ENCODE results near the gene ERLEC1.
"Not testable (repeated sequence)": the region's sequence is repeated elsewhere in the genome, so short reads cannot be mapped to it uniquely, and the experiment has no call there.

ERLEC1 gene

DNA sequence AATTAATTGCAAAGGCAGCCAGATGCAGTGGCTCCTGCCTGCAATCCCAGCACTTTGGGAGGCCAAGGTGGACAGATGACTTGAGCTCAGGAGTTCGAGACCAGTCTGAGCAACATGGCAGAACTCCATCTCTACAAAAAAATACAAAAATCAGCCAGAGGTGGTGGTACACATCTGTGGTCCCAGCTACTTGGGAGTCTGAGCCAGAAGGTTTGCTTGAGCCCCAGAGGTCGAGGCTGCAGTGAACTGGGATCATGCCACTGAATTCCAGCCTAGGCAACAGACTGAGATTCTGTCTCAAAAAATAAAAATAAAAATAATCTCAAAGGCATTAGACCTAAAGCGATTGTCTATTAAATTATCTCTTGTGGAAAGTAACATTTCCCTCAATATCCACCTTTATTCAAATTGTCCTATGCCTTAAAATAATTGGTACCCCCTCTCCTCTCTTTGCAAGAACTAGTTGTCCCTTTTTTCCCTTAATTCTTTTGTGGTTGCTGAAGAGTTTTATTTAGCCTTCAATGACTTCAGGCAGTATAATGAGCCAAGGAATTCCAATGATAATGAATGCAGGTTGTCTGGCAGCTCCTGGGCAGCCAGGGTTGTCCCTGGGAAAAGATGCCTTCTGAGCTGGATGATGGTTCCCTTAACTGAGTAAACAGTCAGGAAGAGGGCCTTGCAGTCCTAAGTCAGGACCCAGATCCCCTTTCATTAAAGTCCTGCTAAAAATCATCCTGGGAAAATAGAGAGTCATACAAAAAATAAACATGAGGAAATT lies 40.7 kb downstream of the ERLEC1 start:
- Histone ChIP-seq H3K4me1 (ENCODE audit: control insufficient read depth, insufficient read depth, low read length, poor library complexity, severe bottlenecking) (no peaks in the 10 kb centered on the region), H3K27ac (ENCODE audit: insufficient read depth, low read length, poor library complexity, severe bottlenecking) (no peak overlapping the region), H3K27me3 (replicated peaks; ENCODE audit: control insufficient read depth, insufficient read depth, low read length, poor library complexity, severe bottlenecking) (no peaks in the 10 kb centered on the region), H3K9me3 (ENCODE audit: control insufficient read depth, low read length) (no peaks in the 10 kb centered on the region), H3K36me3 (ENCODE audit: control insufficient read depth, insufficient read depth, low read length) (no peaks in the 10 kb centered on the region), H3K4me3 (ENCODE audit: insufficient read depth, low read depth, low read length, poor library complexity, severe bottlenecking) (no peak overlapping the region)
- no peak for DNase-seq

DNA sequence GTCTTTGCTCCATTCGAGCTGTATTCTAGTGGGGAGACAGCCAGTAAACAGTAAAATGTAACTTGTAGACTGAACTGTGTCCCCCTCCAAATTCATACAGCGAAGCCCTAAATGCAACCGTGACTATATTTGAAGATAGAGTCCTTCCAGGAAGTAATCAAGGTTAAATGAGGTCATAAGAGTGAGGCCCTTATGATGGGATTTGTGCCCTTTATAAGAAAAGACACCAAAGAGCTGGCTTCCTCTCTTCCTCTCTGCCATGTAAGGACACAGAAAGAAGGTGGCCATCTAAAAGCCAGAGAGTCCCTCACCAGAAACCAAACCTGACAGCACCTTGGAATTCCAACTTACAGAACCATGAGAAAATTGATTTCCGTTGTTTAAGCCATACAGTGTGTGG lies 41.5 kb downstream of the ERLEC1 start:
- DNase-seq: no peak
- Histone ChIP-seq H3K4me1 (ENCODE audit: control insufficient read depth, insufficient read depth, low read length, poor library complexity, severe bottlenecking) (no peaks in the 10 kb centered on the region), H3K27ac (ENCODE audit: insufficient read depth, low read length, poor library complexity, severe bottlenecking) (no peak overlapping the region), H3K9me3 (ENCODE audit: control insufficient read depth, low read length) (no peaks in the 10 kb centered on the region), H3K36me3 (ENCODE audit: control insufficient read depth, insufficient read depth, low read length) (no peaks in the 10 kb centered on the region), H3K4me3 (ENCODE audit: insufficient read depth, low read depth, low read length, poor library complexity, severe bottlenecking) (no peak overlapping the region), H3K27me3 (replicated peaks; ENCODE audit: control insufficient read depth, insufficient read depth, low read length, poor library complexity, severe bottlenecking) (no peaks in the 10 kb centered on the region)

GRCh38 chr2:53829273-53829979 lies 42.6 kb downstream of the ERLEC1 start:
- H3K27ac ChIP-seq (ENCODE audit: insufficient read depth, low read length, poor library complexity, severe bottlenecking): no peak overlapping the region
- H3K36me3 ChIP-seq (ENCODE audit: control insufficient read depth, insufficient read depth, low read length): no peaks in the 10 kb centered on the region
- DNase-seq: no peak
- no peaks in the 10 kb centered on the region for H3K9me3 ChIP-seq (ENCODE audit: control insufficient read depth, low read length)
- no peaks in the 10 kb centered on the region for H3K27me3 ChIP-seq (replicated peaks; ENCODE audit: control insufficient read depth, insufficient read depth, low read length, poor library complexity, severe bottlenecking)
- no peaks in the 10 kb centered on the region for H3K4me1 ChIP-seq (ENCODE audit: control insufficient read depth, insufficient read depth, low read length, poor library complexity, severe bottlenecking)
- no peak overlapping the region for H3K4me3 ChIP-seq (ENCODE audit: insufficient read depth, low read depth, low read length, poor library complexity, severe bottlenecking)

DNA sequence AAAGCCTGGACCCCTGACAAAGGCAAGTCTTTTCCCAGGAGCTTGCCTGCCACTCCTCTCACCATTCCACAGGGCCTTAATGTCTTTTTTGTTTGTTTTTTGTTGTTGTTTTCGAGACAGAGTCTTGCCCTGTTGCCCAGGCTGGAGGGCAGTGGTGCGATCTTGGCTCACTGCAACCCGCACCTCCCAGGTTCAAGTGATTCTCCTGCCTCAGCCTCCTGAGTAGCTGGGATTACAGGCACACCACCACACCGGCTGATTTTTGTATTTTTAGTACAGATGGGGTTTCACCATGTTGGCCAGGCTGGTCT lies 43.1 kb downstream of the ERLEC1 start:
- not testable (repeated sequence) for H3K36me3 ChIP-seq (ENCODE audit: control insufficient read depth, insufficient read depth, low read length); H3K27me3 ChIP-seq (replicated peaks; ENCODE audit: control insufficient read depth, insufficient read depth, low read length, poor library complexity, severe bottlenecking); H3K27ac ChIP-seq (ENCODE audit: insufficient read depth, low read length, poor library complexity, severe bottlenecking); H3K4me1 ChIP-seq (ENCODE audit: control insufficient read depth, insufficient read depth, low read length, poor library complexity, severe bottlenecking); H3K9me3 ChIP-seq (ENCODE audit: control insufficient read depth, low read length); DNase-seq; H3K4me3 ChIP-seq (ENCODE audit: insufficient read depth, low read depth, low read length, poor library complexity, severe bottlenecking)

DNA sequence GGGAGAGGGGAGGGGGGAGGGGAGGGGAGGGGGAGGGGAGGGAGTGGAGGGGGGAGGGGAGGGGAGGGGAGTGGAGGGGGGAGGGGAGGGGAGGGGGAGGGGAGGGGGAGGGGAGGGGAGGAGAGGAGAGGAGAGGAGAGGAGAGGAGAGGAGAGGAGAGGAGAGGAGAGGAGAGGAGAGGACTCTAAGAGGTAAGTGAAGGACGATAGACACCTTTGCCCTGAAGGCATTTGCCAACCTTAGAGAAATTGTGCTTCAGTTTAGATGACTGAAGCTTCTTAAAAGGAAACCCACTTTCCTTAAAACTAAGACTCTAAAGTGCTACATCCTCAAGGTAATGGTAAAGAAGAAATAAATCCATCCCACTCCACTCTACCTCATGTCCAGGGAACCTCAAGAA lies 53.7 kb downstream of the ERLEC1 start:
- Histone ChIP-seq H3K27me3 (replicated peaks; ENCODE audit: control insufficient read depth, insufficient read depth, low read length, poor library complexity, severe bottlenecking) (no peaks in the 10 kb centered on the region), H3K9me3 (ENCODE audit: control insufficient read depth, low read length) (no peaks in the 10 kb centered on the region), H3K27ac (ENCODE audit: insufficient read depth, low read length, poor library complexity, severe bottlenecking) (no peak overlapping the region), H3K4me3 (ENCODE audit: insufficient read depth, low read depth, low read length, poor library complexity, severe bottlenecking) (no peak overlapping the region), H3K4me1 (ENCODE audit: control insufficient read depth, insufficient read depth, low read length, poor library complexity, severe bottlenecking) (no peaks in the 10 kb centered on the region), H3K36me3 (ENCODE audit: control insufficient read depth, insufficient read depth, low read length) (no peaks in the 10 kb centered on the region)
- DNase-seq: no peak

DNA sequence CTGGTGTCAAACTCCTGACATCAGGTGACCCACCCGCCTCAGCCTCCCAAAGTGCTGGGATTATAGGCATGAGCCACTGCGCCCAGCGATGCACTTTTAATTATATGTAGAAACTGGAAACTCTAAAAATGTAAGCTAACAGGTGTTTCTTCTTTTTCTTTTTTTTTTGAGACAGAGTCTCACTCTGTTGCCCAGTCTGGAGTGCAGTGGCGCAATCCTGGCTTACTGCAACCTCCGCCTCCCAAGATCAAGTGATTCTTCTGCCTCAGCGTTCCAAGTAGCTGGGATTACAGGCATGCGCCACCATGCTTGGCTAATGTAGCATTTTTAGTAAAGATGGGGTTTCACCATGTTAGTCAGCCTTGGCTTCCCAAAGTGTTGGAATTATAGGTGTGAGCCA lies 54.8 kb downstream of the ERLEC1 start:
- H3K9me3 ChIP-seq (ENCODE audit: control insufficient read depth, low read length); H3K4me1 ChIP-seq (ENCODE audit: control insufficient read depth, insufficient read depth, low read length, poor library complexity, severe bottlenecking); DNase-seq; H3K36me3 ChIP-seq (ENCODE audit: control insufficient read depth, insufficient read depth, low read length); H3K27ac ChIP-seq (ENCODE audit: insufficient read depth, low read length, poor library complexity, severe bottlenecking); H3K4me3 ChIP-seq (ENCODE audit: insufficient read depth, low read depth, low read length, poor library complexity, severe bottlenecking); H3K27me3 ChIP-seq (replicated peaks; ENCODE audit: control insufficient read depth, insufficient read depth, low read length, poor library complexity, severe bottlenecking): not testable (repeated sequence)

DNA sequence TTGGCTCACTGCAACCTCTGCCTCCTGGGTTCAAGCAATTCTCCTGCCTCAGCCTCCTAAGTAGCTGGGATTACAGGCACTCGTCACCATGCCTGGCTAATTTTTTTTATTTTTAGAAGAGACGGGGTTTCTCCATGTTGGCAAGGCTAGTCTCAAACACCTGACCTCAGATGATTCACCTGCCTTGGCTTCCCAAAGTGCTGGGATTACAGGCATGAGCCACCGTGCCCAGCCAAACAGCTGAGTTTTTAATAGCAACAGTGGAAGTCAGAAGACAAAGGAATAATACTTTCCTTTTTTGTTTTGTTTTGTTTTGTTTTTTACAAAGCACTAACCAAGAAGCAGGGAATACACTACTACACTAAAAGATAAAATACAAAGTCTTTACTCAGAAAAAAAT lies 56.0 kb downstream of the ERLEC1 start:
- H3K4me1 ChIP-seq (ENCODE audit: control insufficient read depth, insufficient read depth, low read length, poor library complexity, severe bottlenecking): no peaks in the 10 kb centered on the region
- H3K27me3 ChIP-seq (replicated peaks; ENCODE audit: control insufficient read depth, insufficient read depth, low read length, poor library complexity, severe bottlenecking): no peaks in the 10 kb centered on the region
- no peaks in the 10 kb centered on the region for H3K36me3 ChIP-seq (ENCODE audit: control insufficient read depth, insufficient read depth, low read length)
- H3K27ac ChIP-seq (ENCODE audit: insufficient read depth, low read length, poor library complexity, severe bottlenecking): no peak overlapping the region
- H3K4me3 ChIP-seq (ENCODE audit: insufficient read depth, low read depth, low read length, poor library complexity, severe bottlenecking): no peak overlapping the region
- H3K9me3 ChIP-seq (ENCODE audit: control insufficient read depth, low read length): no peaks in the 10 kb centered on the region
- no peak for DNase-seq

DNA sequence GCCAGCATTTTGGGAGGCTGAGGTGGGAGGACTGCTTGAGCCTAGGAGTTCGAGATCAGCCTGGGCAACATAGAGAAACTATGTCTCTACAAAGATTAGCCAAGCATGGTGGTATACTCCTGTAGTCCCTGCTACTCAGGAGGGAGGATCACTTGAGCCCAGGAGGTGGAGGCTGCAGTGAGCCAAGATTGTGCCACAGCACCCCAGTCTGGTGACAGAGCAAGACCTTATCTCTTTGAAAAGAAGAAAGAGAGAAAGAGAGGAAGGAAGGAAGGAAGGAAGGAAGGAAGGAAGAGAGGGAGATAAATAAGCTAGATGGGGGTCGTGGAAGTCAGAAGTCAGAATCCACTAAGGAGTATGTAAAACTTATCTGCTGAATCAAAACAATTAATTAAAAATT lies 56.8 kb downstream of the ERLEC1 start:
- DNase-seq: no peak
- no peaks in the 10 kb centered on the region for H3K27me3 ChIP-seq (replicated peaks; ENCODE audit: control insufficient read depth, insufficient read depth, low read length, poor library complexity, severe bottlenecking)
- H3K9me3 ChIP-seq (ENCODE audit: control insufficient read depth, low read length): no peaks in the 10 kb centered on the region
- no peaks in the 10 kb centered on the region for H3K4me1 ChIP-seq (ENCODE audit: control insufficient read depth, insufficient read depth, low read length, poor library complexity, severe bottlenecking)
- no peak overlapping the region for H3K4me3 ChIP-seq (ENCODE audit: insufficient read depth, low read depth, low read length, poor library complexity, severe bottlenecking)
- no peaks in the 10 kb centered on the region for H3K36me3 ChIP-seq (ENCODE audit: control insufficient read depth, insufficient read depth, low read length)
- no peak overlapping the region for H3K27ac ChIP-seq (ENCODE audit: insufficient read depth, low read length, poor library complexity, severe bottlenecking)

DNA sequence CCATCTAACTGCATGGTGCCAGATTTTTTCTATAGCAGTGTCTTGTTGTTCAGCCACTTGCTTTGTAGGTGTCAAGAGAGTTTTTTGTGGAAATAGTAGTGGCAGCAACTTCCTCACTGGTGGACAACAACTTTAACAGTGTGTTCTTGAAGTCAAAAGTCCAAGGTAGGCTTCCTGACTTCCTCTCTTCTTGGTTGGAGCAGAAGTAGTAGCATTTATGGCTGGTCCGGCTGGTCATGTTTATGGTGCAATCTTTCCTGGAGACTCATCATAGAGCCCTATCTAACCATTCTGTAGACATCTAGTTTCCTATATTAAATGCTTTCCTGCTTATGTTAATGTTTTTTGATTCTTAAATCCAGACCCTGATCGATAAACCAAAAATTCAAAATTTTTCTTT lies 61.2 kb downstream of the ERLEC1 start:
- no peak for DNase-seq
- no peak overlapping the region for H3K27ac ChIP-seq (ENCODE audit: insufficient read depth, low read length, poor library complexity, severe bottlenecking)
- H3K4me3 ChIP-seq (ENCODE audit: insufficient read depth, low read depth, low read length, poor library complexity, severe bottlenecking): no peak overlapping the region
- no peaks in the 10 kb centered on the region for H3K4me1 ChIP-seq (ENCODE audit: control insufficient read depth, insufficient read depth, low read length, poor library complexity, severe bottlenecking)
- no peaks in the 10 kb centered on the region for H3K36me3 ChIP-seq (ENCODE audit: control insufficient read depth, insufficient read depth, low read length)
- no peaks in the 10 kb centered on the region for H3K9me3 ChIP-seq (ENCODE audit: control insufficient read depth, low read length)
- no peaks in the 10 kb centered on the region for H3K27me3 ChIP-seq (replicated peaks; ENCODE audit: control insufficient read depth, insufficient read depth, low read length, poor library complexity, severe bottlenecking)

- not testable (repeated sequence) for H3K4me3 ChIP-seq (ENCODE audit: insufficient read depth, low read depth, low read length, poor library complexity, severe bottlenecking); H3K27me3 ChIP-seq (replicated peaks; ENCODE audit: control insufficient read depth, insufficient read depth, low read length, poor library complexity, severe bottlenecking); DNase-seq; H3K27ac ChIP-seq (ENCODE audit: insufficient read depth, low read length, poor library complexity, severe bottlenecking); H3K4me1 ChIP-seq (ENCODE audit: control insufficient read depth, insufficient read depth, low read length, poor library complexity, severe bottlenecking); H3K36me3 ChIP-seq (ENCODE audit: control insufficient read depth, insufficient read depth, low read length); H3K9me3 ChIP-seq (ENCODE audit: control insufficient read depth, low read length)
These were observed 64.4 kb downstream of the ERLEC1 start for GRCh38 chr2:53851052-53851757.

Measured in effector memory CD4-positive, alpha-beta T cell (primary cell).